ENCODE data around the gene RBM5.

Gene RBM5

DNA sequence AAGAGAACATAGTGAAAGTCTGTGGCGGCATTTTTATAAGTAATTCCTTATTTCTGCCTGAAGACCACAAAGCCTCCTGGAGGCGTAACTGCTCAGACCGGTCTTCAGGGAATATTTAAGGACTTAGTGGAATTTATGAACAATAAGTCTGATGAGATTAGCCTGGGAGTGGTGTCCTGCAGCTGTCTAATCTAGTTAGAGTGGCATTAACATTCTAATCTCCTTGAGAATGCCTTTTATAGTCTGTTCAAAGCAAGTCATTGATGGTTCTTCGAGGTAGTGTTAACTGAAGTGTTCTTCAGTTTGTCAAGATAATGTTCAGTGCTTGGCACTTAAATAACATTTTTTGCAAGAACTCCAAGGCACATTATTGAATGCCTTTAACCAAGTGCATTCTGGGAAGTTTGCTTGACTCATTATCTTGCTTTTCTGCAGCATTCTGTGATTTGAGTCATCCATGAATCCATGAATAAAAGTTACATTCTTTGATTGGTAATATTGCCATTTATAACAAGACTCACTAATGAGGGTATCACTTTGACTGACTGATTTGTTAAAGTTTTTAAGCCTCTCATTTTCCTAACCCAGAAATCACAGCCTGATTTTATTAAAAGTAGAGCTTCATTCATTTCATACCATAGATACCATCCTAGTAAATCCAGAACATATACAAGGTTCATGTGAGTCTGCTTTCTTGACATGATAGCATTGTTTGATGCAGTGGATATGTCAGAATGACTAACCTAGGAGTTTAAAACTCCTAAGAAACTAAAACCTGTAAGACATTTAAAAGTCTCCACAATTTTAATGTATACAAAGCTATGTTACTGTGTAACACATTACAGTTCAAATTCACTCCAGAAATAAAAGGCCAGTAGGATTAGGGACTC is 12.5 kb downstream of the RBM5 start:
- no peak for DNase-seq (ENCODE audit: extremely low spot score)
- no peak for TF ChIP-seq FOXM1 (IDR thresholded peaks at IDR 0.05; ENCODE audit: borderline replicate concordance)
- no peak for TF ChIP-seq L3MBTL2 (conservative IDR thresholded peaks at IDR 0.05)
- no peak for TF ChIP-seq HDGF (IDR thresholded peaks at IDR 0.05; ENCODE audit: borderline replicate concordance)
- POLR2A ChIA-PET, result interaction anchor here (0.7 kb wide), 1 partner anchor 12 kb away, joined by 3 read pairs; the partner anchor contains the start of gene RBM5
- CTCF ChIA-PET, result no interaction called here

- POLR2A ChIA-PET, result no interaction called here
- TF ChIP-seq BHLHE40 (IDR thresholded peaks at IDR 0.05; ENCODE audit: borderline replicate concordance), result no peak
- TF ChIP-seq NFRKB (IDR thresholded peaks at IDR 0.05), result no peak
- TF ChIP-seq SP1 (IDR thresholded peaks at IDR 0.05), result no peak
- TF ChIP-seq FOXM1 (IDR thresholded peaks at IDR 0.05; ENCODE audit: borderline replicate concordance), result no peak
- TF ChIP-seq ELF4 (IDR thresholded peaks at IDR 0.05), result no peak
- no peak for TF ChIP-seq SUZ12 (IDR thresholded peaks at IDR 0.05)
- TF ChIP-seq CTBP1 (IDR thresholded peaks at IDR 0.05; ENCODE audit: borderline replicate concordance), result no peak
- TF ChIP-seq ARNT (IDR thresholded peaks at IDR 0.05), result no peak
- TF ChIP-seq ZNF384 (IDR thresholded peaks at IDR 0.05), result no peak
- no peak for TF ChIP-seq FOXK2 (IDR thresholded peaks at IDR 0.05)
- no peak for TF ChIP-seq FOXA1 (IDR thresholded peaks at IDR 0.05)
- TF ChIP-seq PKNOX1 (IDR thresholded peaks at IDR 0.05), result no peak
- TF ChIP-seq HDGF (IDR thresholded peaks at IDR 0.05; ENCODE audit: borderline replicate concordance), result no peak
- TF ChIP-seq LEF1 (IDR thresholded peaks at IDR 0.05; ENCODE audit: borderline replicate concordance), result no peak
- TF ChIP-seq L3MBTL2 (conservative IDR thresholded peaks at IDR 0.05), result no peak
- TF ChIP-seq TARDBP (IDR thresholded peaks at IDR 0.05), result no peak
- CTCF ChIA-PET, result no interaction called here
- no peak for DNase-seq (ENCODE audit: extremely low spot score)
Measured at GRCh38 chr3:50102558-50102957, 13.8 kb downstream of the RBM5 start.

DNA sequence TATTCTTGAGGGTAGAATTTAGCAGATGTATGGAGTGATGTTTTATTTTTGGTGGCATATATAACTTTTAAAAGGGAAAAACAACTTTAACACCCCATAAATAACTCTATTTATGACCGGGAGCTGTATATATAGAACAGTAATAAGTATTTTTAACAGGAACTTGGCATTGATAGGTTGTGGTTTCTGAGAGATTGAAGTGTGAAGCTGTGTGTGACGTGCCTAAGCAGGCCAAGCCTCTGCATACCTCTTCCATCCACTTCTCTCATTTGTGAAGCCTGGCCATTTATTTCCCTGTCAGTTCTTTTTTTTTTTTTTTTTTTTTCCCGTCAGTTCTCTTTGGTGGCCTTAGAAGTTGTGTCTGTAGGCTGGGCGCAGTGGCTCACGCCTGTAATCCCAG is 23.0 kb downstream of the RBM5 start:
- ChIA-PET POLR2A (no interaction called here), CTCF (interaction anchor here (0.7 to 1.7 kb wide), 2 partner anchors 9 to 129 kb away, joined by 3 to 5 read pairs; no protein-coding TSS in a partner anchor)
- TF ChIP-seq BHLHE40 (IDR thresholded peaks at IDR 0.05; ENCODE audit: borderline replicate concordance), result no peak
- no peak for TF ChIP-seq LEF1 (IDR thresholded peaks at IDR 0.05; ENCODE audit: borderline replicate concordance)
- TF ChIP-seq TARDBP (IDR thresholded peaks at IDR 0.05), result no peak
- TF ChIP-seq SP1 (IDR thresholded peaks at IDR 0.05), result no peak
- no peak for TF ChIP-seq SUZ12 (IDR thresholded peaks at IDR 0.05)
- TF ChIP-seq FOXM1 (IDR thresholded peaks at IDR 0.05; ENCODE audit: borderline replicate concordance), result no peak
- TF ChIP-seq CTBP1 (IDR thresholded peaks at IDR 0.05; ENCODE audit: borderline replicate concordance), result no peak
- TF ChIP-seq PKNOX1 (IDR thresholded peaks at IDR 0.05), result no peak
- no peak for TF ChIP-seq ZNF384 (IDR thresholded peaks at IDR 0.05)
- TF ChIP-seq HDGF (IDR thresholded peaks at IDR 0.05; ENCODE audit: borderline replicate concordance), result no peak
- TF ChIP-seq ELF4 (IDR thresholded peaks at IDR 0.05), result no peak
- TF ChIP-seq FOXK2 (IDR thresholded peaks at IDR 0.05), result no peak
- TF ChIP-seq NFRKB (IDR thresholded peaks at IDR 0.05), result no peak
- no peak for TF ChIP-seq L3MBTL2 (conservative IDR thresholded peaks at IDR 0.05)
- no peak for TF ChIP-seq FOXA1 (IDR thresholded peaks at IDR 0.05)
- no peak for TF ChIP-seq ARNT (IDR thresholded peaks at IDR 0.05)
- no peak for DNase-seq (ENCODE audit: extremely low spot score)

DNA sequence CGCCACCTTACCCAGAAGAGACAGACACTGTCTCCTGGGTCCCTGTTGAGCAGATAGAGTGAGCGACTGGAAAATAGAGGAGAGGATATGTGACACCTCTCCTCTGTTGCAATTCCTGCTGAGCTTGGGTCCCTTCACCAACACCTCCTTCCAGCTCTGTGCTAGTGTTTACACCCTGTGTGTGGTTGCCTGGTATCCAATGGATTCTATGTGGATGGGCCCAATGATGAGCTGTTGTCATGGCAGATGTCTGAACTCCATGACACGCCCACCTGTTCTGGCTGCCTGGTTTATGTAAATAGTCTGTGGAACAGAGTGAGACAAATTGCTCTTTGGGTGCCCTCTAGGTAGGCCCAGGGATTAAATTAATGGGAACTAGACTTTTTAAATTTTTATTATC is 23.7 kb downstream of the RBM5 start:
- TF ChIP-seq HDGF (IDR thresholded peaks at IDR 0.05; ENCODE audit: borderline replicate concordance) (no peak), FOXM1 (IDR thresholded peaks at IDR 0.05; ENCODE audit: borderline replicate concordance) (no peak), FOXK2 (IDR thresholded peaks at IDR 0.05) (no peak), ARNT (IDR thresholded peaks at IDR 0.05) (no peak), L3MBTL2 (conservative IDR thresholded peaks at IDR 0.05) (no peak)
- DNase-seq (ENCODE audit: extremely low spot score), result no peak
- CTCF ChIA-PET, result interaction anchor here (0.5 to 1.7 kb wide), 2 partner anchors 8 to 234 kb away, joined by 5 to 6 read pairs; no protein-coding TSS in a partner anchor
- POLR2A ChIA-PET, result no interaction called here

- CTCF ChIA-PET, result interaction anchor here (0.6 kb wide), 1 partner anchor 416 kb away, joined by 3 read pairs; no protein-coding TSS in a partner anchor
- no peak for DNase-seq (ENCODE audit: extremely low spot score)
- POLR2A ChIA-PET, result no interaction called here
- no peak for TF ChIP-seq SUZ12 (IDR thresholded peaks at IDR 0.05)
- no peak for TF ChIP-seq PKNOX1 (IDR thresholded peaks at IDR 0.05)
- no peak for TF ChIP-seq SP1 (IDR thresholded peaks at IDR 0.05)
- no peak for TF ChIP-seq HDGF (IDR thresholded peaks at IDR 0.05; ENCODE audit: borderline replicate concordance)
- no peak for TF ChIP-seq FOXA1 (IDR thresholded peaks at IDR 0.05)
- no peak for TF ChIP-seq CTBP1 (IDR thresholded peaks at IDR 0.05; ENCODE audit: borderline replicate concordance)
- no peak for TF ChIP-seq TARDBP (IDR thresholded peaks at IDR 0.05)
- no peak for TF ChIP-seq ZNF384 (IDR thresholded peaks at IDR 0.05)
Measured at GRCh38 chr3:50117120-50117519, 28.4 kb downstream of the RBM5 start.

DNA sequence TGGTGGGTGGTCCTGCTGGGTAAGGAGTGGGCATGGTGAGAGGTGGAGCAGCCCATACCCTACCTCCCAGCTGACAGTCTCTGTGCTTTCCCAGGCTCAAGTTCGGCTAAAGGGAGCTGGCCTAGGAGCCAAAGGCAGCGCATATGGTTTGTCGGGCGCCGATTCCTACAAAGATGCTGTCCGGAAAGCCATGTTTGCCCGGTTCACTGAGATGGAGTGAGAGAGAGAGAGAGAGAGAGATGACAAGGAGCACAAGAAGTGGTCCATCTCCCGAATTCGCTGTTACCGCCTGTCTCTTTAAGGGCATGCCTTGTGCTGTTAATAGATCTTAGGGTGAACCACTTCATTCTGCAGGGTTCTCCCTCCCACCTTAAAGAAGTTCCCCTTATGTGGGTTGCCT is 29.5 kb downstream of the RBM5 start:
- ChIA-PET CTCF (interaction anchor here (0.6 kb wide), 1 partner anchor 22 kb away, joined by 5 read pairs; no protein-coding TSS in a partner anchor), POLR2A (no interaction called here)
- TF ChIP-seq L3MBTL2 (conservative IDR thresholded peaks at IDR 0.05) (no peak), ARNT (IDR thresholded peaks at IDR 0.05) (no peak), TARDBP (IDR thresholded peaks at IDR 0.05) (no peak)
- DNase-seq (ENCODE audit: extremely low spot score), result no peak

Measured in HEK293T (cell line).